ENCODE measurements around the gene ZNF334.

DNA sequence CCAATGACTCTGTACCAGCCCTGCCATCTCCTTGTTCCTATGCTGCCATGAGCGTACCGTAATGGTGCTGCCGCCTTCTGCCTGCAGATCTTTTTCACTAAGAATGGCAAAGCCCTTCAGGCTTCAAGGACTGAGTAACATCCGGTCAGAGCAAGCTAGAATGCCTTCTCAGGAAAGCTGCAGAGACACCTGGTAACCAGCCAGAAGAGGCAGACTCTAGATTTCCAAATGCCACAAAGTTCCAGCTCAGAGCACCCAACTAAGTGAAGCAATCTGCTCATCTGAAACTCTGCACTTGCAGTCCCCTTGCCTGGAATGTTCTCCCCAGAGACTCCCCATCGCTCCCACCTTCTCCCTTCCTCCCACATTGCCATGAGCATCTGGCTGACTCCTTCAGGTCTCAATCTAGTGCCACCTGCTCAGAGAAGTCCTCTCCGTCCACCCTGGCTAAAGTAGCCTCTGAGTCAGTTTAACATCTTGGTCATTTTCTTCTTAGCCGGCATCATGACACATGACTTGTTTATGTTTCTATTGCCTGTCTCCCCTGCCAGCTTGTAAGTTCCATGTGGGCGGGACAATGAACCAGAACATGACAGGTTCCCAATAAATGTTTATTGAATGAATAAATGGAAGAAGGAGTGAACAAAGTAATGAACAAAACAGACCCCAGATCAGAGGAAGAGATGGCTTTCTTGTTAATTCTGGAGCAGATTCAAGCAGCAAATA, 44.0 kb upstream of the ZNF334 start:
- TF ChIP-seq, protein P1, sequence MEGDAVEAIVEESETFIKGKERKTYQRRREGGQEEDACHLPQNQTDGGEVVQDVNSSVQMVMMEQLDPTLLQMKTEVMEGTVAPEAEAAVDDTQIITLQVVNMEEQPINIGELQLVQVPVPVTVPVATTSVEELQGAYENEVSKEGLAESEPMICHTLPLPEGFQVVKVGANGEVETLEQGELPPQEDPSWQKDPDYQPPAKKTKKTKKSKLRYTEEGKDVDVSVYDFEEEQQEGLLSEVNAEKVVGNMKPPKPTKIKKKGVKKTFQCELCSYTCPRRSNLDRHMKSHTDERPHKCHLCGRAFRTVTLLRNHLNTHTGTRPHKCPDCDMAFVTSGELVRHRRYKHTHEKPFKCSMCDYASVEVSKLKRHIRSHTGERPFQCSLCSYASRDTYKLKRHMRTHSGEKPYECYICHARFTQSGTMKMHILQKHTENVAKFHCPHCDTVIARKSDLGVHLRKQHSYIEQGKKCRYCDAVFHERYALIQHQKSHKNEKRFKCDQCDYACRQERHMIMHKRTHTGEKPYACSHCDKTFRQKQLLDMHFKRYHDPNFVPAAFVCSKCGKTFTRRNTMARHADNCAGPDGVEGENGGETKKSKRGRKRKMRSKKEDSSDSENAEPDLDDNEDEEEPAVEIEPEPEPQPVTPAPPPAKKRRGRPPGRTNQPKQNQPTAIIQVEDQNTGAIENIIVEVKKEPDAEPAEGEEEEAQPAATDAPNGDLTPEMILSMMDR (optimal IDR thresholded peaks at IDR 0.05 in 1 of 3, IDR thresholded peaks at IDR 0.05 in 1 of 3, conservative IDR thresholded peaks at IDR 0.05 in 1 of 3; ENCODE audit: extremely low read depth in 1 of 3, insufficient read depth in 2 of 3, low read length in 3 of 3), result no peak
- TF ChIP-seq EZH2 (IDR thresholded peaks at IDR 0.05; ENCODE audit: low read length), result no peak
